Activated CD4-positive, alpha-beta T cell treated with anti-CD3 and anti-CD28 coated beads, Interleukin-2, amount 50 U/mL, for 4 hours (primary cell): ENCODE measurements around the gene LOXL1.

ENCODE experiments used
- DNase-seq, 2 experiments: peaks; one replicate each; pipeline ENCODE4 v3.0.0-alpha.2; 2020

The LOXL1 gene

GRCh38 chr15:73899197-73900094 is 26.8 kb upstream of the LOXL1 start:
- no peak for DNase-seq

GRCh38 chr15:73900095-73900712 is 26.1 kb upstream of the LOXL1 start:
- DNase-seq = no peak

GRCh38 chr15:73901126-73901810 is 25.0 kb upstream of the LOXL1 start:
- no peak for DNase-seq

- no peak for DNase-seq
Measured at GRCh38 chr15:73902121-73903020, 23.9 kb upstream of the LOXL1 start.

GRCh38 chr15:73904026-73904815 is 22.0 kb upstream of the LOXL1 start:
- no peak for DNase-seq

GRCh38 chr15:73905225-73905827 is 20.9 kb upstream of the LOXL1 start:
- DNase-seq = no peak

- no peak for DNase-seq
Measured at GRCh38 chr15:73906346-73907034, 19.8 kb upstream of the LOXL1 start.

- no peak for DNase-seq
Measured at GRCh38 chr15:73907035-73907408, 19.2 kb upstream of the LOXL1 start.

- peak; percentile 65 to 75 for DNase-seq
Measured at GRCh38 chr15:73908030-73908821, 18.0 kb upstream of the LOXL1 start.

- DNase-seq = no peak
Measured at GRCh38 chr15:73908822-73909122, 17.5 kb upstream of the LOXL1 start.

- DNase-seq = no peak
Measured at GRCh38 chr15:73909651-73910050, 16.6 kb upstream of the LOXL1 start.

- no peak for DNase-seq
Measured at GRCh38 chr15:73910522-73911303, 15.5 kb upstream of the LOXL1 start.

GRCh38 chr15:73912030-73912596 is 14.1 kb upstream of the LOXL1 start:
- no peak for DNase-seq

GRCh38 chr15:73914145-73914544 is 12.1 kb upstream of the LOXL1 start:
- no peak for DNase-seq

GRCh38 chr15:73915082-73915481 is 11.2 kb upstream of the LOXL1 start:
- DNase-seq = no peak

- no peak for DNase-seq
Measured at GRCh38 chr15:73918784-73919183, 7.5 kb upstream of the LOXL1 start.

GRCh38 chr15:73919706-73920105 is 6.6 kb upstream of the LOXL1 start:
- no peak for DNase-seq

GRCh38 chr15:73921254-73921925 is 4.9 kb upstream of the LOXL1 start:
- DNase-seq = no peak
